B cell (primary cell): ENCODE measurements around the gene CLASRP. TPM values are rescaled to one million over a fixed set of nuclear protein-coding genes. Genes with fewer than 3 reads are reported as not detected.
A peak's percentile ranks its signal among the peaks of the same experiment; 100 is the strongest.

Experiments used
- ATAC-seq: fragments of 200-7000 bp; cut with Tn5 transposase; one replicate; pipeline ENCODE4 v1.10.0; 2021; ENCODE audit warnings: low read depth, mild to moderate bottlenecking, moderate number of reproducible peaks, moderate library complexity
- CTCF ChIA-PET: fragments of 350-600 bp; sonication (Branson Sonifier 250); formaldehyde crosslinking; loops from one replicate; lab custom pipeline; 2021; ENCODE audit warnings: antibody characterized with exemption, inconsistent platforms; lab: Charles Lee
- POLR2A ChIA-PET: fragments of 350-600 bp; sonication (Branson Sonifier 250); formaldehyde crosslinking; loops from one replicate; lab custom pipeline; 2021; ENCODE audit warnings: antibody characterized with exemption; lab: Charles Lee
- DNase-seq: peaks from one replicate; pipeline ENCODE4 v3.0.0; 2013
- H2AFZ ChIP-seq: 2 replicates; pipeline ENCODE4 v1.6.1; 2012; ENCODE audit warnings: mild to moderate bottlenecking, low read depth, low read length; ENCODE audit not compliant: insufficient read depth, poor library complexity, severe bottlenecking
- H3K27ac ChIP-seq, 2 donors: 1 replicate in 1 of 2; 2 replicates in 1 of 2; pipeline ENCODE4 v1.5.1; 2012 to 2013; ENCODE audit warnings: low read length in 2 of 2, mild to moderate bottlenecking in 2 of 2, moderate library complexity in 1 of 2
- H3K27me3 ChIP-seq, 4 experiments: fragments of 200-600 bp in 1 of 4; sonication (generic) in 1 of 4; replicated peaks in 1 of 4; 1 replicate in 2 of 4; 2 replicates in 2 of 4; pipeline versions ENCODE4 v1.6.1 to v1.7.0; 2013 to 2016; ENCODE audit warnings: low read length in 3 of 4, mild to moderate bottlenecking in 2 of 4, mixed read lengths in 1 of 4, moderate library complexity in 1 of 4; ENCODE audit not compliant: insufficient read depth in 4 of 4, control insufficient read depth in 3 of 4; ENCODE audit errors: control extremely low read depth in 1 of 4
- H3K36me3 ChIP-seq, 2 experiments: replicated peaks in 1 of 2; 1 replicate in 1 of 2; 2 replicates in 1 of 2; pipeline versions ENCODE4 v1.6.1 to v1.7.1; 2013; ENCODE audit warnings: low read length in 1 of 2; ENCODE audit not compliant: insufficient read depth in 2 of 2, control insufficient read depth in 1 of 2; ENCODE audit errors: control extremely low read depth in 1 of 2, extremely low read depth in 1 of 2
- H3K4me1 ChIP-seq, 2 donors: fragments of 200-600 bp in 1 of 2; sonication (generic) in 1 of 2; 1 replicate in 1 of 2; 2 replicates in 1 of 2; pipeline versions ENCODE4 v1.5.1 to v1.6.1; 2013 to 2017; ENCODE audit warnings: low read length in 2 of 2; ENCODE audit not compliant: control insufficient read depth in 2 of 2, insufficient read depth in 2 of 2
- H3K4me2 ChIP-seq: replicated peaks from 2 replicates; pipeline ENCODE3; 2012; ENCODE audit warnings: mild to moderate bottlenecking, low read depth, low read length; ENCODE audit not compliant: poor library complexity, severe bottlenecking
- H3K4me3 ChIP-seq, 5 experiments: fragments of 200-600 bp in 1 of 5; sonication (generic) in 1 of 5; 1 replicate in 3 of 5; 2 replicates in 2 of 5; pipeline versions ENCODE4 v1.5.1 to v1.7.0; 2011 to 2016; ENCODE audit warnings: low read length in 4 of 5, mild to moderate bottlenecking in 4 of 5, low read depth in 2 of 5, control low read depth in 1 of 5, moderate library complexity in 1 of 5; ENCODE audit not compliant: insufficient read depth in 1 of 5; ENCODE audit errors: control extremely low read depth in 1 of 5, extremely low read depth in 1 of 5
- H3K79me2 ChIP-seq: fragments of 200-600 bp; sonication (generic); one replicate; pipeline ENCODE4 v1.6.0; 2016; ENCODE audit warnings: low read length; ENCODE audit not compliant: control insufficient read depth, insufficient read depth
- H3K9ac ChIP-seq: fragments of 200-600 bp; sonication (generic); 2 replicates; pipeline ENCODE4 v1.6.1; 2017; ENCODE audit warnings: mild to moderate bottlenecking, low read length, moderate library complexity
- H3K9me3 ChIP-seq, 3 donors: one replicate each; pipeline versions ENCODE4 v1.6.1 to v1.7.1; 2013; ENCODE audit warnings: low read length in 2 of 3; ENCODE audit not compliant: control insufficient read depth in 2 of 3, insufficient read depth in 1 of 3; ENCODE audit errors: control extremely low read depth in 1 of 3
- H4K20me1 ChIP-seq: 2 replicates; pipeline ENCODE4 v1.6.0; 2012; ENCODE audit warnings: mild to moderate bottlenecking, low read length; ENCODE audit not compliant: insufficient read depth, control insufficient read depth, poor library complexity, severe bottlenecking
- H3K27ac Mint-ChIP-seq: one replicate; pipeline ENCODE4 v1.8.0; 2021; ENCODE audit warnings: mixed read lengths
- H3K27me3 Mint-ChIP-seq: one replicate; pipeline ENCODE4 v1.8.0; 2021; ENCODE audit warnings: mixed read lengths
- H3K4me1 Mint-ChIP-seq: one replicate; pipeline ENCODE4 v1.8.0; 2021; ENCODE audit warnings: mixed read lengths
- H3K4me3 Mint-ChIP-seq: one replicate; pipeline ENCODE4 v1.8.0; 2021; ENCODE audit warnings: mixed read lengths
- H3K9me3 Mint-ChIP-seq: one replicate; pipeline ENCODE4 v1.8.0; 2022; ENCODE audit warnings: mixed read lengths; ENCODE audit not compliant: insufficient read depth
- EZH2 ChIP-seq: IDR thresholded peaks from 2 replicates; pipeline ENCODE4 v1.6.1; 2012; ENCODE audit warnings: borderline replicate concordance, low read depth, mild to moderate bottlenecking, moderate library complexity, low read length; ENCODE audit not compliant: insufficient read depth, poor library complexity, severe bottlenecking
- WGBS: methylation state at CpG from one replicate; pipeline ENCODE4 v1.1.5; 2013; ENCODE audit warnings: missing lambda C conversion rate; ENCODE audit not compliant: insufficient coverage; 5-methylcytosine and 5-hydroxymethylcytosine counted together
- intact Hi-C: fragments of 100-400 bp; cut with micrococcal nuclease; formaldehyde crosslinking; loops from one replicate; pipeline ENCODE4 v1.10.0; 2022
- polyA plus RNA-seq: library from polyadenylated mRNA; depleted of rRNA; stranded (reverse); fragments of >200 nt; gene quantifications from 2 replicates; pipeline ENCODE4 v1.2.3, GENCODE V29; 2012
- total RNA-seq, 2 donors: library from RNA; stranded (reverse); fragments of 120-200 nt in 1 of 2; gene quantifications; 1 replicate in 1 of 2; 2 replicates in 1 of 2; pipeline versions ENCODE4 v1.2.3 to v1.2.4, GENCODE V29; 2013 to 2022
- TF ChIP-seq, protein P1 (sequence below): fragments of 200-600 bp; IDR thresholded peaks from one replicate; pipeline ENCODE4 v1.8.0; 2022; ENCODE audit warnings: antibody characterized with exemption, mild to moderate bottlenecking

Gene CLASRP
- total and polyA plus RNA-seq, 2 donors (not counting 1 experiment from before 2014, with no cell fraction given), result 234 to 285 TPM

DNA sequence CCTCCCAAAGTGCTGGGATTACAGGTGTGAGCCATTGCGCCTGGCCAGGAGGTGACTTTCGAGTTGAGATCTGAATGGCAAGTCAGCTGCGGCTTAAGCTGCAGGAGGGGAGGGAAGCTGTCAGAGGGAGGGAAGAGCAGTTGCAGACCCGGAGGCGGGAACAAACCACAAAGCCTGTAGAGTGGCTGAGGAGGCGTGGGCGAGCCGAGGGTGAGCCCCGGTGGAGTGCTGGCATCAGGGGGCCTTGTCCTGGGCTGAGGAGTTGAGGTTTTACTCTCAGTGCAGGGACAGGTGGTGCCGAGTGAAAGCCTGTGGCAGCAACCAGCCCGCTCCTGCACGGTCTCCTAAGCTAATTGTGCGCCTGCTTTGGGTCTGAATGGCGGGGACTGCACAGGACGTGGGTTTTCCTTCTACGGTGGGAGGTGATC, 78.3 kb downstream of the CLASRP start:
- POLR2A ChIA-PET, result interaction anchor here (0.7 kb wide), 1 partner anchor 61 kb away, joined by 9 read pairs; the partner anchor contains the start of gene TRAPPC6A
- H3K27ac Mint-ChIP-seq, result peak overlapping the region; percentile 13
- CTCF ChIA-PET, result interaction anchor here (0.6 to 1.5 kb wide), 3 partner anchors 9 to 181 kb away, joined by 3 read pairs; no protein-coding TSS in a partner anchor
- WGBS, result 2% methylated on average over 13 of the region's 16 CpGs
- peaks cover 78% of the 10 kb centered on the region for H3K4me1 Mint-ChIP-seq
- Histone ChIP-seq H3K4me3 (no peak overlapping the region), H3K4me1 (peaks cover 45 to 80% of the 10 kb centered on the region in 2 donors), H3K79me2 (peaks cover 95% of the 10 kb centered on the region), H3K27ac (no peak overlapping the region), H2AFZ (no peak overlapping the region), H3K36me3 (no peaks in the 10 kb centered on the region), H3K4me2 (peak overlapping the region; percentile 71), H3K9ac (no peak overlapping the region), H3K27me3 (no peaks in the 10 kb centered on the region), H3K9me3 (no peaks in the 10 kb centered on the region), H4K20me1 (peaks cover 87% of the 10 kb centered on the region)
- ATAC-seq (peak; percentile 29), DNase-seq (peak; percentile 28)
- no peaks in the 10 kb centered on the region for H3K27me3 Mint-ChIP-seq
- no peaks in the 10 kb centered on the region for H3K9me3 Mint-ChIP-seq
- peak overlapping the region; percentile 42 for H3K4me3 Mint-ChIP-seq
- intact Hi-C loops, result no loop called here
- TF ChIP-seq, protein P1, sequence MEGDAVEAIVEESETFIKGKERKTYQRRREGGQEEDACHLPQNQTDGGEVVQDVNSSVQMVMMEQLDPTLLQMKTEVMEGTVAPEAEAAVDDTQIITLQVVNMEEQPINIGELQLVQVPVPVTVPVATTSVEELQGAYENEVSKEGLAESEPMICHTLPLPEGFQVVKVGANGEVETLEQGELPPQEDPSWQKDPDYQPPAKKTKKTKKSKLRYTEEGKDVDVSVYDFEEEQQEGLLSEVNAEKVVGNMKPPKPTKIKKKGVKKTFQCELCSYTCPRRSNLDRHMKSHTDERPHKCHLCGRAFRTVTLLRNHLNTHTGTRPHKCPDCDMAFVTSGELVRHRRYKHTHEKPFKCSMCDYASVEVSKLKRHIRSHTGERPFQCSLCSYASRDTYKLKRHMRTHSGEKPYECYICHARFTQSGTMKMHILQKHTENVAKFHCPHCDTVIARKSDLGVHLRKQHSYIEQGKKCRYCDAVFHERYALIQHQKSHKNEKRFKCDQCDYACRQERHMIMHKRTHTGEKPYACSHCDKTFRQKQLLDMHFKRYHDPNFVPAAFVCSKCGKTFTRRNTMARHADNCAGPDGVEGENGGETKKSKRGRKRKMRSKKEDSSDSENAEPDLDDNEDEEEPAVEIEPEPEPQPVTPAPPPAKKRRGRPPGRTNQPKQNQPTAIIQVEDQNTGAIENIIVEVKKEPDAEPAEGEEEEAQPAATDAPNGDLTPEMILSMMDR, result no peak
- TF ChIP-seq EZH2, result no peak

DNA sequence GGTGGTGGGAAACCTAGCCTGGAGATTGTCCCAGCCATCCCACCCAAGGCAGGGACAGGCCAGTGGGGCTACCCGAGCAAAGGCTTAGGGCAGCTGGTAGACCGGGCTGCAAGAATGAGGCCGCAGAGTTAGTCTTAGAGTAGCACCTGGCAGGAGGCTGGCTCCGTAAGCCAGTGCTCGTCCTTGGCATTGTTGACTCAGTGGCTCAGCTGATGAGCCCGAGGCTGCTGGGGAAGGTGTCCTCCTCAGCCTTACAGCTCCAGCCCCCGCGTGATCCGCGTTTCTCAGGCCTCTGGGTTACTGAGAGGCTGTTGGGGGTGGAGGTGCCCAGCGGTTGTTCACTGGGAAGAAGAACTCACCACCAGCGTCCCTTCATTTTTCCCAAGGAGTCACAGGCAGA, 78.8 kb downstream of the CLASRP start:
- H3K9me3 ChIP-seq, result no peaks in the 10 kb centered on the region
- Mint-ChIP-seq H3K4me1 (peaks cover 79% of the 10 kb centered on the region), H3K9me3 (no peaks in the 10 kb centered on the region), H3K4me3 (peak overlapping the region; percentile 71), H3K27ac (peak overlapping the region; percentile 15), H3K27me3 (no peaks in the 10 kb centered on the region)
- ATAC-seq (no peak), DNase-seq (no peak)
- ChIA-PET POLR2A (no interaction called here), CTCF (interaction anchor here (0.6 to 1.5 kb wide), 3 partner anchors 8 to 181 kb away, joined by 3 read pairs; no protein-coding TSS in a partner anchor)
- intact Hi-C loops, result no loop called here
- 71% methylated on average over 11 of the region's 12 CpGs for WGBS
- H3K4me3 ChIP-seq, result no peak overlapping the region
- no peak overlapping the region for H3K9ac ChIP-seq
- TF ChIP-seq, protein P1, result no peak
- TF ChIP-seq EZH2, result no peak
- H3K27ac ChIP-seq, result no peak overlapping the region
- H3K27me3 ChIP-seq, result no peaks in the 10 kb centered on the region
- peaks cover 95% of the 10 kb centered on the region for H3K79me2 ChIP-seq
- peaks cover 87% of the 10 kb centered on the region for H4K20me1 ChIP-seq
- peaks cover 45 to 84% of the 10 kb centered on the region in 2 donors for H3K4me1 ChIP-seq
- no peak overlapping the region for H2AFZ ChIP-seq
- H3K36me3 ChIP-seq, result no peaks in the 10 kb centered on the region
- H3K4me2 ChIP-seq, result peak overlapping the region; percentile 71
